Parathyroid adenoma (tissue), 2 donors: ENCODE results near the gene S1PR3.

Source experiments
- H2AFZ ChIP-seq: fragments of 300-600 bp; sonication (generic); one replicate; pipeline ENCODE4 v1.7.0; 2017; ENCODE audit warnings: antibody characterized with exemption, mild to moderate bottlenecking
- H3K27ac ChIP-seq: fragments of 300-600 bp; sonication (generic); one replicate; pipeline ENCODE4 v1.7.0; 2017
- H3K27me3 ChIP-seq: fragments of 300-600 bp; sonication (generic); one replicate; pipeline ENCODE4 v1.7.0; 2017; ENCODE audit warnings: low read length; ENCODE audit not compliant: control insufficient read depth, insufficient read depth
- H3K36me3 ChIP-seq: fragments of 300-600 bp; sonication (generic); one replicate; pipeline ENCODE4 v1.7.0; 2017; ENCODE audit warnings: low read length; ENCODE audit not compliant: control insufficient read depth, insufficient read depth
- H3K4me1 ChIP-seq: fragments of 300-600 bp; sonication (generic); one replicate; pipeline ENCODE4 v1.7.0; 2017; ENCODE audit warnings: control low read depth
- H3K4me2 ChIP-seq: fragments of 300-600 bp; sonication (generic); one replicate; pipeline ENCODE4 v1.7.0; 2017; ENCODE audit warnings: low read length
- H3K4me3 ChIP-seq: fragments of 300-600 bp; sonication (generic); one replicate; pipeline ENCODE4 v1.7.0; 2017; ENCODE audit warnings: low read depth, low read length
- H3K79me2 ChIP-seq: fragments of 300-600 bp; sonication (generic); one replicate; pipeline ENCODE4 v1.7.0; 2017; ENCODE audit warnings: control low read depth
- H3K9ac ChIP-seq: fragments of 300-600 bp; sonication (generic); one replicate; pipeline ENCODE4 v1.7.0; 2017; ENCODE audit warnings: mild to moderate bottlenecking
- H3K9me3 ChIP-seq: fragments of 300-600 bp; sonication (generic); one replicate; pipeline ENCODE4 v1.7.0; 2017; ENCODE audit warnings: low read length; ENCODE audit not compliant: control insufficient read depth
- TF ChIP-seq, protein P1 (sequence below): fragments of 300-600 bp; sonication (generic); IDR thresholded peaks from one replicate; pipeline ENCODE4 v1.7.0; 2017; ENCODE audit warnings: antibody characterized with exemption, mild to moderate bottlenecking
- donor health status: primary hyperparathyroidism.

S1PR3 gene

DNA sequence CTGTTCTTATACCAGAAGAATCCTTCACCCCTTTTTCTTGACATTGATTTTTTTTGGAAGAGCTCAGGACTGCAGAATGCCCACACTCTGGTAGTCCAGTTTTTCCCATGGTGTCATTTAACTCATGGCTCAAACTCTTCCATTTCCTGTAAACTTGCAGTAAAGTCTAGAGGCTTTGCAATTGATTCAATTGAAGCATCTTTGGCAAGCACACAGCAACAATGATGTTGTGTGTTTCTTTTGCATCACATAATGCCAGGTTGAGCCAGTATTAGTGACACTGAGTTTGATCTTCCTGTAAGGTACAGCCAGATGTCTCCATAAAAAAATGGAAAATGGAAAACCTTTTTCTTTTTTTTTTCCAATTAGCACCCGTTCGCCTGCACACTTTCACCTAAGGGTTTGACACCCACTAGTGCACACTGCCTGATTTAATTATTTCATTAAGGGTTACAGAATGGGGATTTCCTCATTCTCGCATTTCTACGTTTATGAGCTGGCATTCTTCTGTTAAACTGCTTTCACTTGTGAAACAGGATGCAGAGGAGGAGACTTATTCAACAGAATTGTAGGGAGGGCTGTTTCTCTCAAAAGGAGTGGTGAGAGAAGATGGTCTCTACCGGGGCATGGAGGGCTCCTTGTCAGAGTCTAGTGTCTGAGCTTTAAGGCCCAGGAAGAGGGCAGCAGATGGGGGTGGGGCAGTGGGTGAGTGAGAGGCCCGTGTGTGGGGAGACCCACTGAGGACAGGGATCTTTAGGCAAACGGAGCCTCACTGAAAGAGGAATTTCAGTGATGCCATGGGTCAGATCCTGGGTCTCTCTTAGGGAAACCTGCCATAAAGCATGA, 2.2 kb upstream of the S1PR3 start:
- H2AFZ ChIP-seq, result no peak overlapping the region
- no peaks in the 10 kb centered on the region for H3K79me2 ChIP-seq
- no peak overlapping the region for H3K9ac ChIP-seq
- no peak overlapping the region for H3K4me3 ChIP-seq
- no peaks in the 10 kb centered on the region for H3K36me3 ChIP-seq
- no peak overlapping the region for H3K4me2 ChIP-seq
- no peaks in the 10 kb centered on the region for H3K4me1 ChIP-seq
- H3K9me3 ChIP-seq, result no peaks in the 10 kb centered on the region
- H3K27ac ChIP-seq, result no peak overlapping the region
- TF ChIP-seq, protein P1, sequence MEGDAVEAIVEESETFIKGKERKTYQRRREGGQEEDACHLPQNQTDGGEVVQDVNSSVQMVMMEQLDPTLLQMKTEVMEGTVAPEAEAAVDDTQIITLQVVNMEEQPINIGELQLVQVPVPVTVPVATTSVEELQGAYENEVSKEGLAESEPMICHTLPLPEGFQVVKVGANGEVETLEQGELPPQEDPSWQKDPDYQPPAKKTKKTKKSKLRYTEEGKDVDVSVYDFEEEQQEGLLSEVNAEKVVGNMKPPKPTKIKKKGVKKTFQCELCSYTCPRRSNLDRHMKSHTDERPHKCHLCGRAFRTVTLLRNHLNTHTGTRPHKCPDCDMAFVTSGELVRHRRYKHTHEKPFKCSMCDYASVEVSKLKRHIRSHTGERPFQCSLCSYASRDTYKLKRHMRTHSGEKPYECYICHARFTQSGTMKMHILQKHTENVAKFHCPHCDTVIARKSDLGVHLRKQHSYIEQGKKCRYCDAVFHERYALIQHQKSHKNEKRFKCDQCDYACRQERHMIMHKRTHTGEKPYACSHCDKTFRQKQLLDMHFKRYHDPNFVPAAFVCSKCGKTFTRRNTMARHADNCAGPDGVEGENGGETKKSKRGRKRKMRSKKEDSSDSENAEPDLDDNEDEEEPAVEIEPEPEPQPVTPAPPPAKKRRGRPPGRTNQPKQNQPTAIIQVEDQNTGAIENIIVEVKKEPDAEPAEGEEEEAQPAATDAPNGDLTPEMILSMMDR, result no peak
- H3K27me3 ChIP-seq, result no peaks in the 10 kb centered on the region

DNA sequence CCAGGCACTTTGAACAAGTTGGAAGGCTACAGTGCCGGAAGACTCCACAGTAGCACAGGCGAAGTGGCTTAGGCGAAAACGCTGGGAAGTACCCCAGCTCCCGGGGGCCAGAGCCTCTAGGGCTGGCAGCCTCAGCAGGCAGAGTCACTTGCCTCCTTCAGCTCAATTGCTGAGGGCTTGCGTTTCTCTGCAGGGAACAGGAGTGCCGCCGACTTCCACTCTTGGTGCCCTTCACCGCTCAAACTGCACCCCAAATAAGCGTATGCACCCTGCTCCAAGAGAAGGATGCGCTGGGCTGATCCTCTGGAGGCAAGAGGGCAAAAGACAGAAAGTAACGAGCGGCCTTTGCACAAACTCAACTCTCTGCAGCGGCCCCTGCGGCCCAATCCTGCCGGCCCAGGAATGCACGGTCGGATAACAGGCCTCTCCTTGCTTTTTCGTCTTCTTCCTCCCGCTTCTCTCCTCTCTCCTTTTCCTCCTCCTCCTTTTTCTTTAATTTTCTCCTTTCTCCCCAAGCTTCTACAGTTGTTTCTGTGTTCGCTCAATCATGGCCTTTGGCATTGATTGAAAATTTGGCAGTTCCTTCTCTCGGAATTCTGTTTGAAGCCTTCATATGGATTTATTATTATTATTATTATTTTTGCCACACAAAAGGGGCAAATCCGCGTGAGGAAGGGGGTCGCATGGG, 1.1 kb upstream of the S1PR3 start:
- no peaks in the 10 kb centered on the region for H3K9me3 ChIP-seq
- no peak overlapping the region for H3K9ac ChIP-seq
- TF ChIP-seq, protein P1, result no peak
- H3K79me2 ChIP-seq, result no peaks in the 10 kb centered on the region
- no peak overlapping the region for H3K4me3 ChIP-seq
- H3K4me1 ChIP-seq, result no peaks in the 10 kb centered on the region
- H3K4me2 ChIP-seq, result no peak overlapping the region
- H2AFZ ChIP-seq, result no peak overlapping the region
- no peak overlapping the region for H3K27ac ChIP-seq
- H3K27me3 ChIP-seq, result no peaks in the 10 kb centered on the region
- no peaks in the 10 kb centered on the region for H3K36me3 ChIP-seq

DNA sequence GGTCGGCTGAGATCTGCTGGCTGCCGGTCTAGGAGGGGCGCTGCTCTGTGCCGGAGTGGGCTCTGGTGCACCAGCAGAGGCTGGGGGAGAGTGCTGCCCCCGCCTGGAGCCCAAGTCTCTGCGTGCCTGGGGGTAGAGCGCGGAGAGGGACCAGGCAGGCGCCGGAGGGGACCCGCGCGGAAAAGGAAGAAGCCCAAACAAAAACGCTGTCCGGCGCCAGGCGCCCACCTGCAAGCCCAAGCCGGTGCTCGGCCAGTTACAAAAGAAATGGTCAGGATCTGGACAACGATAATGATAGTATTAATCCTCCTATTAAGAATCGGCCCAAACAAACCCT, 571 bp upstream of the S1PR3 start:
- H3K4me3 ChIP-seq, result peak overlapping the region; percentile 14
- H3K9ac ChIP-seq, result no peak overlapping the region

DNA sequence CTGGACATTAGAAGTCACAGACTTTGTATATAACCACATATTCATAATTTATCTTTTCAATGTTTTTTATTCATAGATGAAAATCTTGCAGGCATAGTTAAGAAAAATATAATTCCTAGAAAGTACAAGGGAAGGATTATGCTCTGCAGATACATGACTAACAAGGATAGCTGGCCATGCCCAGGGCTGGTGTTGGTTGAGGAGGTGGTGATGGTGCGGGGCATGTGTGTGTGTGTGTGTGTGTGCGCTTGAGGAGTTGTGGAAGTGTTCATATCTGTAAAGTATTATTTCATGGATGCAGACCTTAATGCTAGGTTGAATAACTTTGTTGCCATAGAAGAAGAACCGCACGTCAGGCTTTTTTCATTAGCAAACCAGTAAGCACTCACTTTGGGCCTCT, 1.3 kb downstream of the S1PR3 start:
- no peak overlapping the region for H3K9ac ChIP-seq
- TF ChIP-seq, protein P1, result no peak
- no peak overlapping the region for H2AFZ ChIP-seq
- no peak overlapping the region for H3K4me3 ChIP-seq
- no peaks in the 10 kb centered on the region for H3K36me3 ChIP-seq
- no peaks in the 10 kb centered on the region for H3K27me3 ChIP-seq
- H3K4me2 ChIP-seq, result no peak overlapping the region
- no peaks in the 10 kb centered on the region for H3K79me2 ChIP-seq
- H3K4me1 ChIP-seq, result no peaks in the 10 kb centered on the region
- no peak overlapping the region for H3K27ac ChIP-seq
- no peaks in the 10 kb centered on the region for H3K9me3 ChIP-seq

More for the DNA sequence above, 571 bp upstream of the S1PR3 start:
- Histone ChIP-seq H3K4me2 (peak overlapping the region; percentile 41), H2AFZ (no peak overlapping the region), H3K27ac (no peak overlapping the region), H3K79me2 (no peaks in the 10 kb centered on the region), H3K36me3 (no peaks in the 10 kb centered on the region), H3K27me3 (no peaks in the 10 kb centered on the region), H3K4me1 (no peaks in the 10 kb centered on the region), H3K9me3 (no peaks in the 10 kb centered on the region)
- TF ChIP-seq, protein P1, result no peak
